GM10266 (cell line): ENCODE results near the gene ZDHHC5.
"Not testable (repeated sequence)": the region's sequence is repeated elsewhere in the genome, so short reads cannot be mapped to it uniquely, and the experiment has no call there.

Source experiments
- DNase-seq: peaks from one replicate; pipeline ENCODE4 v3.0.0; 2012; ENCODE audit errors: extremely low spot score
- CTCF ChIP-seq: IDR thresholded peaks from 2 replicates; pipeline ENCODE4 v1.5.1; 2012; ENCODE audit warnings: mild to moderate bottlenecking, low read depth; ENCODE audit not compliant: control insufficient read depth, insufficient read depth; ENCODE audit errors: missing control alignments

The ZDHHC5 gene

GRCh38 chr11:57712256-57713150, 44.6 kb downstream of the ZDHHC5 start, which contains the start of gene TMX2:
Gene TMX2, plus strand, starts transcription at chr11:57712593. Its CDS starts 26 bp downstream, at chr11:57712619.
- TF ChIP-seq CTCF = no peak

GRCh38 chr11:57713835-57714234, 45.9 kb downstream of the ZDHHC5 start:
- DNase-seq = no peak
- no peak for TF ChIP-seq CTCF

More at GRCh38 chr11:57712256-57713150, 44.6 kb downstream of the ZDHHC5 start, which contains the start of gene TMX2:
- DNase-seq = peak; percentile 93

- DNase-seq = not testable (repeated sequence)
Measured at GRCh38 chr11:57716726-57717125, 48.8 kb downstream of the ZDHHC5 start.

- no peak for DNase-seq
- no peak for TF ChIP-seq CTCF
Measured at GRCh38 chr11:57727185-57727584, 59.3 kb downstream of the ZDHHC5 start.

- TF ChIP-seq CTCF = no peak
- no peak for DNase-seq
Measured at GRCh38 chr11:57728829-57729228, 60.9 kb downstream of the ZDHHC5 start.

GRCh38 chr11:57729479-57729878, 61.6 kb downstream of the ZDHHC5 start:
- TF ChIP-seq CTCF = no peak
- DNase-seq = no peak

GRCh38 chr11:57732661-57733060, 64.7 kb downstream of the ZDHHC5 start:
- no peak for DNase-seq
- no peak for TF ChIP-seq CTCF
